ENCODE measurements around the gene DNAH14.
"Not testable (repeated sequence)": the region's sequence is repeated elsewhere in the genome, so short reads cannot be mapped to it uniquely, and the experiment has no call there.

Gene DNAH14

GRCh38 chr1:224998185-224998584, 68.7 kb downstream of the DNAH14 start:
- TF ChIP-seq CTCF (IDR thresholded peaks at IDR 0.05; ENCODE audit: low read depth, low read length, missing control alignments), result no peak
- DNase-seq (ENCODE audit: low read depth), result no peak
- no peak overlapping the region for H3K4me3 ChIP-seq (ENCODE audit: low read depth, low read length)

- no peak overlapping the region for H3K4me3 ChIP-seq (ENCODE audit: low read depth, low read length)
- no peak for DNase-seq (ENCODE audit: low read depth)
- TF ChIP-seq CTCF (IDR thresholded peaks at IDR 0.05; ENCODE audit: low read depth, low read length, missing control alignments), result no peak
Observed at GRCh38 chr1:225004396-225004795, 74.9 kb downstream of the DNAH14 start.

- DNase-seq (ENCODE audit: low read depth); H3K4me3 ChIP-seq (ENCODE audit: low read depth, low read length): not testable (repeated sequence)
Observed at GRCh38 chr1:225006352-225006751, 76.9 kb downstream of the DNAH14 start.

- DNase-seq (ENCODE audit: low read depth); H3K4me3 ChIP-seq (ENCODE audit: low read depth, low read length): not testable (repeated sequence)
Observed at GRCh38 chr1:225008050-225008449, 78.6 kb downstream of the DNAH14 start.

- TF ChIP-seq CTCF (IDR thresholded peaks at IDR 0.05; ENCODE audit: low read depth, low read length, missing control alignments), result no peak
Observed at GRCh38 chr1:225021037-225021436, 91.6 kb downstream of the DNAH14 start.

GRCh38 chr1:225026701-225027100, 97.2 kb downstream of the DNAH14 start:
- H3K4me3 ChIP-seq (ENCODE audit: low read depth, low read length), result no peak overlapping the region
- TF ChIP-seq CTCF (IDR thresholded peaks at IDR 0.05; ENCODE audit: low read depth, low read length, missing control alignments), result no peak
- no peak for DNase-seq (ENCODE audit: low read depth)

More at GRCh38 chr1:225021037-225021436, 91.6 kb downstream of the DNAH14 start:
- no peak overlapping the region for H3K4me3 ChIP-seq (ENCODE audit: low read depth, low read length)
- DNase-seq (ENCODE audit: low read depth), result no peak

- DNase-seq (ENCODE audit: low read depth); H3K4me3 ChIP-seq (ENCODE audit: low read depth, low read length): not testable (repeated sequence)
Observed at GRCh38 chr1:225036441-225036840, 107.0 kb downstream of the DNAH14 start.

GRCh38 chr1:225042263-225042662, 112.8 kb downstream of the DNAH14 start:
- no peak overlapping the region for H3K4me3 ChIP-seq (ENCODE audit: low read depth, low read length)
- no peak for TF ChIP-seq CTCF (IDR thresholded peaks at IDR 0.05; ENCODE audit: low read depth, low read length, missing control alignments)
- DNase-seq (ENCODE audit: low read depth), result no peak

- no peak for TF ChIP-seq CTCF (IDR thresholded peaks at IDR 0.05; ENCODE audit: low read depth, low read length, missing control alignments)
- H3K4me3 ChIP-seq (ENCODE audit: low read depth, low read length), result no peak overlapping the region
- DNase-seq (ENCODE audit: low read depth), result no peak
Observed at GRCh38 chr1:225044258-225044657, 114.8 kb downstream of the DNAH14 start.

All from GM12864 (cell line).